Thyroid gland (tissue), 4 donors: ENCODE measurements around the gene GOLGA8T. TPM values are rescaled to one million over a fixed set of nuclear protein-coding genes. Genes with fewer than 3 reads are reported as not detected.
"Not testable (repeated sequence)": the region's sequence is repeated elsewhere in the genome, so short reads cannot be mapped to it uniquely, and the experiment has no call there.

Experiments
- DNase-seq, 2 donors: peaks; one replicate each; pipeline ENCODE4 v3.0.0-alpha.2; 2019
- H3K27ac ChIP-seq, 3 donors: fragments of 200-600 bp; sonication (generic); 1 replicate in 2 of 3; 2 replicates in 1 of 3; pipeline ENCODE4 v1.5.1; 2016 to 2019; ENCODE audit warnings: mild to moderate bottlenecking in 1 of 3, moderate library complexity in 1 of 3
- H3K27me3 ChIP-seq: fragments of 200-600 bp; sonication (generic); one replicate; pipeline ENCODE4 v1.5.1; 2019
- H3K36me3 ChIP-seq, 2 donors: fragments of 200-600 bp; sonication (generic); one replicate each; pipeline ENCODE4 v1.5.1; 2016 to 2019
- H3K4me1 ChIP-seq, 2 donors: fragments of 200-600 bp; sonication (generic); one replicate each; pipeline ENCODE4 v1.5.1; 2017 to 2019
- H3K4me3 ChIP-seq, 3 donors: fragments of 200-600 bp; sonication (generic); replicated peaks in 1 of 3; 1 replicate in 2 of 3; 2 replicates in 1 of 3; pipeline ENCODE4 v1.5.1; 2016; ENCODE audit warnings: mild to moderate bottlenecking in 1 of 3
- H3K9me3 ChIP-seq: fragments of 200-600 bp; sonication (generic); one replicate; pipeline ENCODE4 v1.5.1; 2017
- WGBS, 2 donors: methylation state at CpG; one replicate each; pipeline ENCODE4 v1.1.5; 2017; 5-methylcytosine and 5-hydroxymethylcytosine counted together
- intact Hi-C: fragments of 100-400 bp; cut with DNase I; formaldehyde crosslinking; loops from one replicate; pipeline ENCODE4 v1.15.1; 2023
- total RNA-seq, 4 donors: library from RNA; depleted of rRNA; stranded (reverse); fragments of >200 nt; gene quantifications; one replicate each; pipeline ENCODE4 v1.2.3, GENCODE V29; 2016

GOLGA8T gene
- total RNA-seq, 4 donors from 2014 or later = 1.2 to 1.4 (median 1.3) TPM; not detected in 1

GRCh38 chr15:30167403-30167802, 32.6 kb downstream of the GOLGA8T start:
- H3K36me3 ChIP-seq, H3K4me1 ChIP-seq, H3K4me3 ChIP-seq, intact Hi-C loops, H3K27me3 ChIP-seq, DNase-seq, H3K27ac ChIP-seq, H3K9me3 ChIP-seq: not testable (repeated sequence)
- WGBS, 2 donors = no CpG with 5 or more reads among the region's 9 CpGs

GRCh38 chr15:30167886-30168285, 33.0 kb downstream of the GOLGA8T start:
- H3K9me3 ChIP-seq, H3K27ac ChIP-seq, intact Hi-C loops, H3K36me3 ChIP-seq, H3K27me3 ChIP-seq, H3K4me1 ChIP-seq, H3K4me3 ChIP-seq, DNase-seq: not testable (repeated sequence)
- WGBS, 2 donors = no CpG with 5 or more reads among the region's 2 CpGs

GRCh38 chr15:30171452-30171851, 36.6 kb downstream of the GOLGA8T start:
- intact Hi-C loops, H3K9me3 ChIP-seq, H3K4me3 ChIP-seq, H3K4me1 ChIP-seq, H3K27me3 ChIP-seq, H3K27ac ChIP-seq, DNase-seq, H3K36me3 ChIP-seq: not testable (repeated sequence)
- no CpG with 5 or more reads among the region's 7 CpGs for WGBS, 2 donors

- intact Hi-C loops, H3K27ac ChIP-seq, H3K27me3 ChIP-seq, H3K36me3 ChIP-seq, H3K9me3 ChIP-seq, H3K4me1 ChIP-seq, H3K4me3 ChIP-seq: not testable (repeated sequence)
- DNase-seq = peak in 1 of 2 donors; percentile 7
- 39 to 64% methylated on average over 2 to 5 of the region's 11 CpGs for WGBS, 2 donors
These were observed 38.3 kb downstream of the GOLGA8T start for GRCh38 chr15:30173041-30173608.

- H3K27ac ChIP-seq, H3K36me3 ChIP-seq, H3K27me3 ChIP-seq, H3K4me3 ChIP-seq, H3K4me1 ChIP-seq, DNase-seq, H3K9me3 ChIP-seq, intact Hi-C loops: not testable (repeated sequence)
- WGBS, 2 donors = 100% methylated on average over 2 of the region's 6 CpGs; no CpG with 5 or more reads in 1 of the 2 donors
These were observed 40.4 kb downstream of the GOLGA8T start for GRCh38 chr15:30175291-30175690.

- H3K36me3 ChIP-seq, H3K27ac ChIP-seq, H3K4me3 ChIP-seq, H3K4me1 ChIP-seq, H3K27me3 ChIP-seq, DNase-seq, intact Hi-C loops, H3K9me3 ChIP-seq: not testable (repeated sequence)
- WGBS, 2 donors = no CpG with 5 or more reads among the region's 3 CpGs
These were observed 41.8 kb downstream of the GOLGA8T start for GRCh38 chr15:30176613-30177012.

- H3K27me3 ChIP-seq, H3K27ac ChIP-seq, H3K4me1 ChIP-seq, H3K4me3 ChIP-seq, H3K9me3 ChIP-seq, intact Hi-C loops, H3K36me3 ChIP-seq, DNase-seq: not testable (repeated sequence)
These were observed 45.0 kb downstream of the GOLGA8T start for GRCh38 chr15:30179814-30180213.

GRCh38 chr15:30185495-30185894, 50.6 kb downstream of the GOLGA8T start:
- H3K27me3 ChIP-seq, H3K4me1 ChIP-seq, intact Hi-C loops, DNase-seq, H3K9me3 ChIP-seq, H3K36me3 ChIP-seq, H3K27ac ChIP-seq, H3K4me3 ChIP-seq: not testable (repeated sequence)
- no CpG with 5 or more reads among the region's 7 CpGs for WGBS, 2 donors

GRCh38 chr15:30187429-30187828, 52.6 kb downstream of the GOLGA8T start:
- H3K27me3 ChIP-seq, H3K36me3 ChIP-seq, H3K4me1 ChIP-seq, H3K4me3 ChIP-seq, intact Hi-C loops, DNase-seq, H3K9me3 ChIP-seq, H3K27ac ChIP-seq: not testable (repeated sequence)
- 79 to 92% methylated on average over 2 of the region's 3 CpGs for WGBS, 2 donors

GRCh38 chr15:30189754-30190153, 54.9 kb downstream of the GOLGA8T start:
- H3K27ac ChIP-seq, H3K9me3 ChIP-seq, H3K4me1 ChIP-seq, H3K4me3 ChIP-seq, DNase-seq, H3K27me3 ChIP-seq, intact Hi-C loops, H3K36me3 ChIP-seq: not testable (repeated sequence)
- 100% methylated on average over 1 of the region's 1 CpG; no CpG with 5 or more reads in 1 of the 2 donors for WGBS, 2 donors

GRCh38 chr15:30191143-30191542, 56.3 kb downstream of the GOLGA8T start:
- H3K4me1 ChIP-seq, H3K36me3 ChIP-seq, H3K4me3 ChIP-seq, H3K9me3 ChIP-seq, H3K27me3 ChIP-seq, H3K27ac ChIP-seq, intact Hi-C loops, DNase-seq: not testable (repeated sequence)
- 0% methylated on average over 4 of the region's 23 CpGs; no CpG with 5 or more reads in 1 of the 2 donors for WGBS, 2 donors

GRCh38 chr15:30191639-30192038, 56.8 kb downstream of the GOLGA8T start:
- WGBS, 2 donors = 1% methylated on average over 15 of the region's 37 CpGs; no CpG with 5 or more reads in 1 of the 2 donors
- H3K27me3 ChIP-seq, DNase-seq, H3K27ac ChIP-seq, intact Hi-C loops, H3K9me3 ChIP-seq, H3K36me3 ChIP-seq, H3K4me3 ChIP-seq, H3K4me1 ChIP-seq: not testable (repeated sequence)

- DNase-seq, intact Hi-C loops, H3K4me1 ChIP-seq, H3K36me3 ChIP-seq, H3K9me3 ChIP-seq, H3K27ac ChIP-seq, H3K4me3 ChIP-seq, H3K27me3 ChIP-seq: not testable (repeated sequence)
- 0 to 3% methylated on average over 9 to 11 of the region's 53 CpGs for WGBS, 2 donors
These were observed 57.4 kb downstream of the GOLGA8T start for GRCh38 chr15:30192119-30192745.
